SK-N-SH treated with all-trans-retinoic acid at 6 μM for 48 hours (cell line): ENCODE results near the gene ZDHHC17.

Experiments used
- PPARA ChIP-seq: fragments of 250-450 bp; sonication (Bioruptor Pico); IDR thresholded peaks from 2 replicates; pipeline ENCODE4 v1.5.0; 2020; ENCODE audit warnings: mild to moderate bottlenecking, borderline replicate concordance
- ZNF70 ChIP-seq: fragments of 450-650 bp; formaldehyde crosslinking; IDR thresholded peaks from 2 replicates; pipeline ENCODE4 v1.5.0; 2020; ENCODE audit warnings: mild to moderate bottlenecking, moderate library complexity

DNA sequence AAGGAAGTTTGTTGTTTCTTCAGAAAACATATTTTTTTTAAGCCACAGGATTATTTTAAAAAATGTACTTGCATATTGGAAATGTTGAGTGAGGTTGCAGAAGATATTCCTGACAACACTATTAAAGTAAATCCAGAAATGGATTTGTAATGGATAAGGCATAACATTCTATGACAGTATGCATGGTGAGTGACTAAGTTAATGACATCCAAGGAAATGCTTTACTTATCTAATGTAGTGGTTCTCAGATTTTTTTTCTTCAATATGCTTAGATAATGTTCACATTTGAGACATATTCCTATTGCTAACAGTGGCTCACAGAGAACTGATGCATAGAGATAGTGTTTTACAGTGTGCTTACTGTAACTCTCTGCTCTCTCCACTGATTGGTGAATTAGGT is 49.4 kb downstream of the ZDHHC17 start:
- TF ChIP-seq PPARA, result no peak
- TF ChIP-seq ZNF70, result no peak
